ENCODE measurements around the gene MEF2A.

MEF2A gene

DNA sequence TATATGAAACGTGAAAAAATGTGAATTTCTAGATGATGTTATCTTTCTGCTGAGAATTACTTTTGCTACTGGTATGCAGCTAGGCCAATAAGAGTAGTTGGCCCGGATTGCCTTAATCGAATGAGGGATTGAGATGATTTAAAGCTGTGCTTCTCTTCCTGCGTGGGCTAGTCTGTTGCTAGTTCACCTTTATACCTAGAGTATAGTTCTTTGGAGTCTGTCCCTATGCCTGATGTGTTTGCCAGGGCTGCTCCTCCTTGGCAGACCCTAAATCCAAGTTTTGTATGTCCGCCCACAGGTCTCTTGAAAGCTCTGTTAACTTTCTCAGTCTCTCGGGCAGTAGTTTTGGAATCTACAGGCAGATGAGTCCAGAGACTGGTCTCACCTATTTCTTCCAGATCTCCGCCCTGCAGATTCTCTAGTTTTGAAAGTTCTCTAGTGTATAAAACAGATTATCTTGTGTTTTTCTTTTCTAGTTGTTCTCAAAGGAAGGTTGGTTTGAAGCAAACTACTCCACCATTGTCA is 64.9 kb downstream of the MEF2A start:
- H3K9me3 ChIP-seq (ENCODE audit: insufficient read depth, low read depth, low read length): peaks cover 4% of the 10 kb centered on the region; the same call in 1 of the 2 replicates
- H3K4me3 ChIP-seq (ENCODE audit: low read length): no peak overlapping the region
- H3K36me3 ChIP-seq (ENCODE audit: insufficient read depth, low read depth, low read length): no peaks in the 10 kb centered on the region; the same call in 1 of the 2 replicates
- H3K4me1 ChIP-seq (ENCODE audit: insufficient read depth, low read length): peaks cover 27% of the 10 kb centered on the region
- no peaks in the 10 kb centered on the region for H3K27me3 ChIP-seq (ENCODE audit: insufficient read depth, low read length)
- no peak overlapping the region; the same call in 1 of the 2 replicates for H3K9ac ChIP-seq (ENCODE audit: low read depth, low read length)
- H3K27ac ChIP-seq (ENCODE audit: low read length): no peak overlapping the region

DNA sequence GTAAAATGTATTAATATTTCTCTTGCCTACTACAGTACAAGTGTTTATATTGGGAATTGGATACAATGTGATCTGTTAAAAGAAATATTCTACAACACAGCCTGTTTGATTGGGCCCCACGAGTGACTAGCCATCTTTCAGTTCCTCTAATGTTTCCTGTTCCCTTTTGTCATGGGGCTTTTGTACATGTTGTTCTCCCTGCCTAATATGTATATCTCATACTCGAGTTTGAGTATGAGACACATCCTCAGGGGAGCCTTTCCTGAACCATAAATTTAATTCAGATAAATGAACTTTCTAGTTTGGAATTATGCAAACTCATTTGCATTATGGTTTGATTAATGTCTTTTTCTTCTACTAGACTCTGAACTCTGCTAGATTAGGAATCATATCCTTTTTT is 65.5 kb downstream of the MEF2A start:
- no peaks in the 10 kb centered on the region for H3K27me3 ChIP-seq (ENCODE audit: insufficient read depth, low read length)
- peaks cover 27% of the 10 kb centered on the region for H3K4me1 ChIP-seq (ENCODE audit: insufficient read depth, low read length)
- no peak overlapping the region for H3K4me3 ChIP-seq (ENCODE audit: low read length)
- no peak overlapping the region for H3K9ac ChIP-seq (ENCODE audit: low read depth, low read length)
- no peak overlapping the region for H3K27ac ChIP-seq (ENCODE audit: low read length)
- peaks cover 4% of the 10 kb centered on the region; the same call in 1 of the 2 replicates for H3K9me3 ChIP-seq (ENCODE audit: insufficient read depth, low read depth, low read length)
- H3K36me3 ChIP-seq (ENCODE audit: insufficient read depth, low read depth, low read length): no peaks in the 10 kb centered on the region; the same call in 1 of the 2 replicates

DNA sequence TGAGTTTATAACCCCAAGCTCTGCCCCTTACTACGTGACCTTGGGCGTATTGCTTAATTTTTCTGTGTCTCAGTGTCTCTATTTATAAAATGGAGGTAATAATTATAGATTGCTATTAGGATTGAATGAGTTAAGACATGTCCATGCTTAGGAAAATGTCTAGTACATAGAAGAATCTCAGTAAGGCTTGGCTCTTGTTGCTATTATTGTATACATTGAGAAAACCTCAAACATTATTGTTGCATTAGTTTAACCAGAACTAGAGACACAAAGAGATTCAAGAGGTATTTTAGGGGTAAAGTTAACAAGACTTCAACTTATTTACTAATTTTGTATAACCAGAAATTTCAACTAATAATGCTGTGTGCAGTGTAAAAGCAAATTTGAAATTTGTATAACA is 66.7 kb downstream of the MEF2A start:
- Histone ChIP-seq H3K4me1 (ENCODE audit: insufficient read depth, low read length) (peaks cover 25% of the 10 kb centered on the region), H3K4me3 (ENCODE audit: low read length) (no peak overlapping the region; the same call in 1 of the 2 replicates), H3K9ac (ENCODE audit: low read depth, low read length) (no peak overlapping the region), H3K27ac (ENCODE audit: low read length) (no peak overlapping the region), H3K9me3 (ENCODE audit: insufficient read depth, low read depth, low read length) (peaks cover 7% of the 10 kb centered on the region; the same call in 1 of the 2 replicates), H3K27me3 (ENCODE audit: insufficient read depth, low read length) (no peaks in the 10 kb centered on the region), H3K36me3 (ENCODE audit: insufficient read depth, low read depth, low read length) (no peaks in the 10 kb centered on the region; the same call in 1 of the 2 replicates)

DNA sequence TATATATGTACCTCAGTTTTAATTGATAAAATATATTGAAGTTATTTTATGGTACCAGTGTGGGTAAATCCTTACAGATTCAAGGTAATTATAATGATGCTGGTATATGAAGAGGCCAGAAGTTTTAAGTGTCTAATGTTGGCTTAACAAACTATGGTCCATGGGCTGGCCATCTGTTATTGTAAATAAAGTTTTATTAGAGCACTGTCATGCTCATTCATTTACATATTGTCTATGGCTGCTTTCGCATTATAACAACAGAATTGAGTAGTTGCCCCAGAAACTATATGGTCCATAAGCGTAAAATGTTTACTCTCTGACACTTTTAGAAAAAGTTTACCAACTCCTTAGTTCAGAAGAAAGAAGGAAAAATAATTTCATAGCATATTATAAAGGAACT is 67.9 kb downstream of the MEF2A start:
- no peak overlapping the region for H3K9ac ChIP-seq (ENCODE audit: low read depth, low read length)
- H3K36me3 ChIP-seq (ENCODE audit: insufficient read depth, low read depth, low read length): no peaks in the 10 kb centered on the region; the same call in 1 of the 2 replicates
- no peak overlapping the region for H3K27ac ChIP-seq (ENCODE audit: low read length)
- H3K27me3 ChIP-seq (ENCODE audit: insufficient read depth, low read length): no peaks in the 10 kb centered on the region
- peaks cover 7% of the 10 kb centered on the region; the same call in 1 of the 2 replicates for H3K9me3 ChIP-seq (ENCODE audit: insufficient read depth, low read depth, low read length)
- H3K4me3 ChIP-seq (ENCODE audit: low read length): no peak overlapping the region
- H3K4me1 ChIP-seq (ENCODE audit: insufficient read depth, low read length): peaks cover 14% of the 10 kb centered on the region

DNA sequence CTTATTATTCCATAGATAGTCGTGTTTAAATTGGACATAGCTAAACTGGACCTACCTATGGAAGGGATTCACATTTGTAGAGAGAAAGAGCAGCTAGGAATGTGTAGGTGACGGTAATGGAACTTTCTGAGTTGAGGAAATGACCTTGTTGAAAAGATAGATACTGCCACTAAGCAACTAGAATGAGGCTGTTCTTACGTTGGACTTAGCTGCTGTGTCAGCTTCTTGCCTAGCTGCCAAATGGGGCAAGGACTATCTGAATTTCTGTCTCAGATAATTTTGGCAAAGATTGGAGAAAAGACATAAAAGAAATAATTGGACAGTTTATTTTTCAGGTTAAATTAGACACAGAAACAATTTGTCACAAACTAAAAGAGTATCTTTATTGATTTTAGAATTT is 68.8 kb downstream of the MEF2A start:
- Histone ChIP-seq H3K9ac (ENCODE audit: low read depth, low read length) (no peak overlapping the region), H3K27me3 (ENCODE audit: insufficient read depth, low read length) (no peaks in the 10 kb centered on the region), H3K27ac (ENCODE audit: low read length) (no peak overlapping the region), H3K4me3 (ENCODE audit: low read length) (no peak overlapping the region), H3K4me1 (ENCODE audit: insufficient read depth, low read length) (peaks cover 9% of the 10 kb centered on the region), H3K36me3 (ENCODE audit: insufficient read depth, low read depth, low read length) (no peaks in the 10 kb centered on the region; the same call in 1 of the 2 replicates), H3K9me3 (ENCODE audit: insufficient read depth, low read depth, low read length) (peaks cover 7% of the 10 kb centered on the region; the same call in 1 of the 2 replicates)

DNA sequence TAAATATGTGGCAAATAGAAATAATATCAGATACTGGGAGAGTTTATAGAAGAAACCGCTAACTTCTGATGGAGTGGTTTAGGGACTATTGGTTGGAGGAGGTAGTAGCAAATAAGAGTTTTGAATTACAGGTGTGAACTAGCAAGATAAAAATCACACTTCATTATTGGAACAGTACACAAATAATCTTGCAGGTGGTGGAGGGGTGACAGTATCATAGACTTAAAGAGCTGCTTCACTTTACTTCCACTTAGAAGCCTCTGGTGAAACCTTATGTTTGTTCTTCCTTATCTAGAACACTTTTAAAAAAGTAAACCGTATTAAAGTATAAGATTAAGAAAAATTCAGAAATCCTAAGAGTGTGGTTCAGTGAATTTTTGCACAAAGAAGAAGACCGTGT is 69.4 kb downstream of the MEF2A start:
- Histone ChIP-seq H3K27me3 (ENCODE audit: insufficient read depth, low read length) (no peaks in the 10 kb centered on the region), H3K4me1 (ENCODE audit: insufficient read depth, low read length) (peaks cover 9% of the 10 kb centered on the region), H3K9ac (ENCODE audit: low read depth, low read length) (no peak overlapping the region), H3K27ac (ENCODE audit: low read length) (no peak overlapping the region), H3K4me3 (ENCODE audit: low read length) (no peak overlapping the region), H3K9me3 (ENCODE audit: insufficient read depth, low read depth, low read length) (peaks cover 7% of the 10 kb centered on the region; the same call in 1 of the 2 replicates), H3K36me3 (ENCODE audit: insufficient read depth, low read depth, low read length) (no peaks in the 10 kb centered on the region; the same call in 1 of the 2 replicates)

DNA sequence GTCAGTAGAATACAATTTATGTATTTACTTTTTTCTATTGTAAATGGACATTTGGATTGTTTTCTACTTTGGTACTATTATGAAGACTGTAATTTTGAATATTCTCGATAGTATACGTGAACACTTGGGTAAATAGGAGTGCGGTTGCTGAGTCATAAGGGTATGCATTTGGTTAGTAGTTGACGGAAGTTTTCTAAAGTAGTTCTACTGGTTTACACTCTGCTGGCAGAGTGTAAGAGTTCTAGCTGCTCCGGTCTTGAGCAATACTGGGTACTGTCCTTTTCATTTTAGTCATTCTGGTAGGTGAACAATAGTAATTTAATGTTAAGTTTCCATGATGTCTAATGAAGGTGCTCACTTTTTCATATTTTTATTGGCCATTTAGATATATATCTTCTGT is 70.0 kb downstream of the MEF2A start:
- Histone ChIP-seq H3K27me3 (ENCODE audit: insufficient read depth, low read length) (no peaks in the 10 kb centered on the region), H3K4me1 (ENCODE audit: insufficient read depth, low read length) (peaks cover 9% of the 10 kb centered on the region), H3K36me3 (ENCODE audit: insufficient read depth, low read depth, low read length) (no peaks in the 10 kb centered on the region; the same call in 1 of the 2 replicates), H3K4me3 (ENCODE audit: low read length) (no peak overlapping the region), H3K9ac (ENCODE audit: low read depth, low read length) (no peak overlapping the region), H3K9me3 (ENCODE audit: insufficient read depth, low read depth, low read length) (peaks cover 7% of the 10 kb centered on the region; the same call in 1 of the 2 replicates), H3K27ac (ENCODE audit: low read length) (no peak overlapping the region)

DNA sequence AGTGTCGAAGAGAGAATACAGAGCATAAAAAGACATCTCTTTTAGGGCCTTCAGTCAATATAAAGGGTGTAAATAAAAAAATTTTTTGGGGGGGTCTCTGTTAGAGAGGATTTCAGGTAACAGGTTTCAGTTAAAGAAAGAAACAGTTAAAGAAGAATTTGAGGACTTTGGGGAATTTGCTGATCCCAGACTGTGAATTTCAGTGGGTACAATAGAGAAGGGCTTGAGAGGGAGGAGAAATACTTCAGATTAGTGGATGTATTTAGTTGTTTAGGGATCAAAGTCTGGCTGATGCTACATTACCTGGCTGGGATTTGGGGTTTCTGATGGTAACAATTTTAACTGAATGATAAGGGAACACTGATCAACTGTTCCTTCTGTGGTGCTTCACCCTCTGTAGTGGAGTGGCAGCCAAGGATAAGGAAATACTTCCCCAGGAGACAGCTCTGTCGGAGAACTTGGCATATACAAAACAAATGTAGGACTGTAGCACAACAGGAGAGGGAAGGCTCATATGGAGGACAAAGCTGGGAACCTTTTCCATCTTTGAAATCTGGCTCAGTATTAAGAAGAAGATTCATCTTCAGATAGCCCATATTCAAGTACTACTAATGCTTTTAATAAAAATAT is 79.2 kb downstream of the MEF2A start:
- H3K9ac ChIP-seq (ENCODE audit: low read depth, low read length): no peak overlapping the region
- H3K36me3 ChIP-seq (ENCODE audit: insufficient read depth, low read depth, low read length): peaks cover 22% of the 10 kb centered on the region
- no peaks in the 10 kb centered on the region for H3K27me3 ChIP-seq (ENCODE audit: insufficient read depth, low read length)
- H3K27ac ChIP-seq (ENCODE audit: low read length): no peak overlapping the region
- peaks cover 14% of the 10 kb centered on the region for H3K9me3 ChIP-seq (ENCODE audit: insufficient read depth, low read depth, low read length)
- H3K4me1 ChIP-seq (ENCODE audit: insufficient read depth, low read length): no peaks in the 10 kb centered on the region
- H3K4me3 ChIP-seq (ENCODE audit: low read length): no peak overlapping the region

DNA sequence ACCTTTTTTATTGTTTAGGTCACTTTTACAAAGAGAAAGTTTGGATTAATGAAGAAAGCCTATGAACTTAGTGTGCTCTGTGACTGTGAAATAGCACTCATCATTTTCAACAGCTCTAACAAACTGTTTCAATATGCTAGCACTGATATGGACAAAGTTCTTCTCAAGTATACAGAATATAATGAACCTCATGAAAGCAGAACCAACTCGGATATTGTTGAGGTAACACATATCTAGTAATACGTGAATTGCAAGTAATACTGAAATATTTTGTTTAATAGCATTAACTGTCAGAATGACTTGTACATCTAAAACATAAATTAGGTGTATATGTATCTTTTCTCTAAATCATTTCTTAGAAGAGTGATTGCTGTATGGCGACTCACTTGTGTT is 79.8 kb downstream of the MEF2A start:
- no peak overlapping the region for H3K27ac ChIP-seq (ENCODE audit: low read length)

DNA sequence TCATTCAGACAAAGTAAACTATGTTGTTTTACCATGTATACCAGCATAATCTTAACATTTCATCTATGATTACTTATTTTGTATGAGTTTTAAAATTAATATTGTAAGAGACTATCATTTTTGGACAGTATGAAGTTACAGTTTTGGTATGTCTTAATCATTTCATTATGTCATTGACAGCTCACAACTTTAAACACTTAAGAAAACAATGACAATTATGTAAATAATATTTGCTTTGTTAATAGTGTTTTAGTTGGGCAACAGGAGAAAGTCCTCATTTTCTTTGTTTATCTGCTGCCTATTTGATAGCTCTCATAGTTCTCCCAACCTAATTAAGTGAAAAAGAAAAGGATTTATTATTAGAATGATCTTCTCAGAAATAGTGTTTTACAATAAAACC is 80.2 kb downstream of the MEF2A start:
- Histone ChIP-seq H3K9me3 (ENCODE audit: insufficient read depth, low read depth, low read length) (peaks cover 14% of the 10 kb centered on the region), H3K4me1 (ENCODE audit: insufficient read depth, low read length) (no peaks in the 10 kb centered on the region), H3K4me3 (ENCODE audit: low read length) (no peak overlapping the region), H3K9ac (ENCODE audit: low read depth, low read length) (no peak overlapping the region), H3K36me3 (ENCODE audit: insufficient read depth, low read depth, low read length) (peaks cover 30% of the 10 kb centered on the region), H3K27me3 (ENCODE audit: insufficient read depth, low read length) (no peaks in the 10 kb centered on the region), H3K27ac (ENCODE audit: low read length) (no peak overlapping the region)

More for the DNA sequence above, 79.8 kb downstream of the MEF2A start:
- Histone ChIP-seq H3K4me1 (ENCODE audit: insufficient read depth, low read length) (no peaks in the 10 kb centered on the region), H3K36me3 (ENCODE audit: insufficient read depth, low read depth, low read length) (peaks cover 25% of the 10 kb centered on the region), H3K27me3 (ENCODE audit: insufficient read depth, low read length) (no peaks in the 10 kb centered on the region), H3K4me3 (ENCODE audit: low read length) (no peak overlapping the region), H3K9me3 (ENCODE audit: insufficient read depth, low read depth, low read length) (peaks cover 14% of the 10 kb centered on the region), H3K9ac (ENCODE audit: low read depth, low read length) (no peak overlapping the region)

DNA sequence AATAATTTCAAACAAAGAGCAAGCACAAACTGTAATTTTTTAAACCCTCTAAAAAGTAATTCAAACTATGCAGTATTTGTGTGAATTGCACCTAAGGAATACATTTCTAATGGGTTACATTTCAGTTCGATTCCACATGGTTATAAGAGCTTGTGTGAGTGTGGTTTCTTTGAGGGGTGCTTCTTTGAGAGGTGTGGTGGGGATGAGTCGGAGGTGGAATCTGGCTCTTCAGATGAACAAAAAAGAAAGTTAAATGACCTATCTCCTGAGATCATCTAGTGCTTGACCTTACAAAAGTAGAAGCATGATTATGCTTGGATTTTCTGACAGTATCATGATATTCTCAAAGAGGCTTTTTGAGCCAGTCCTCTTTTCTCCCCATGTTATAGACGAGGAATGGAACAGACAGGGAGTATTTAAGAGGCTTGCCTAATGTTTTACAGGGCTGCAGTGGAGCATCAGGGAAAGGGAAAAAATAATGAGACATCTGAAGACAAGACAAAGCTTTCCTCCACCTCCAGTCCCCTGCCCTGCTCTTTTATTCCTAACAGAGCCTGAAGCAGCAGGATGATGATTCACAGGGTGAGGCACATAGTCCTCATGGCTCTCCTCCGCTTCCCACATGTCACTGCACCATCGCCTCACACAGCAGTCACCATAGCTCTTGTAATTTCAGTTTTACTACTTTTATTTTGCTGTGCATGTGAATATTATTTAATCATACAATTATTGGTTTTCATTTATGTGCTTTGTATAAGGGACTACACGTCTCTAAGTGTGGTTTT is 85.4 kb downstream of the MEF2A start:
- Histone ChIP-seq H3K4me3 (ENCODE audit: low read length) (no peak overlapping the region), H3K4me1 (ENCODE audit: insufficient read depth, low read length) (no peaks in the 10 kb centered on the region), H3K9ac (ENCODE audit: low read depth, low read length) (no peak overlapping the region), H3K9me3 (ENCODE audit: insufficient read depth, low read depth, low read length) (peaks cover 6% of the 10 kb centered on the region), H3K27ac (ENCODE audit: low read length) (no peak overlapping the region), H3K36me3 (ENCODE audit: insufficient read depth, low read depth, low read length) (peaks cover 26% of the 10 kb centered on the region), H3K27me3 (ENCODE audit: insufficient read depth, low read length) (no peaks in the 10 kb centered on the region)
